Breast epithelium (tissue), 3 donors: Measurements from ENCODE around the gene VCP.

ENCODE experiments used
- POLR2A ChIP-seq: fragments of 450-650 bp; IDR thresholded peaks from one replicate; pipeline ENCODE4 v1.6.1; 2016; ENCODE audit warnings: antibody characterized with exemption, mild to moderate bottlenecking, moderate library complexity
- POLR2AphosphoS5 ChIP-seq, 3 donors: sonication (generic); formaldehyde crosslinking; IDR thresholded peaks; one replicate each; pipeline ENCODE4 v1.6.1; 2017; ENCODE audit warnings: antibody characterized with exemption in 3 of 3
- TF ChIP-seq, protein P1 (sequence below), 3 donors: fragments of 450-650 bp; IDR thresholded peaks; one replicate each; pipeline ENCODE4 v1.5.1; 2016 to 2017; ENCODE audit warnings: antibody characterized with exemption in 3 of 3, mild to moderate bottlenecking in 3 of 3, moderate library complexity in 3 of 3

DNA sequence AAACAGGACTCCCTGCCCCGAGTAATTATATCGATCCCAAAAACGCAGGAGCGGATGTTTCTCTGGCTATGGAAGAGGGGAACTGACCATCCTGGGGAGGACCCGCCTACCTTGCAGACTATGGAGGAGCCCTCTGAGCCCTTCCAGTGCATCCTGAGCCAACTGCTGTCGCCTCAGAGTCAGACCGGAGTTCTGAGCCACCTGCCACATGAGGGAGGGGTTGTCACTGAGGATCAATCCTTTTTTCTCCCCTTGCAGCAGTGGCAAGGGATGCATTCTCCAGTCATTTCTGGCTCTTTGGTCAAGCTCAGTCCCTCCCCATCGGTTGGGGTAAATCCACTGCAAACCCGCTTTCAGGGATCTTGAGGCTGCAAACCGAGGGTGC is 6.6 kb upstream of the VCP start:
- TF ChIP-seq, protein P1, sequence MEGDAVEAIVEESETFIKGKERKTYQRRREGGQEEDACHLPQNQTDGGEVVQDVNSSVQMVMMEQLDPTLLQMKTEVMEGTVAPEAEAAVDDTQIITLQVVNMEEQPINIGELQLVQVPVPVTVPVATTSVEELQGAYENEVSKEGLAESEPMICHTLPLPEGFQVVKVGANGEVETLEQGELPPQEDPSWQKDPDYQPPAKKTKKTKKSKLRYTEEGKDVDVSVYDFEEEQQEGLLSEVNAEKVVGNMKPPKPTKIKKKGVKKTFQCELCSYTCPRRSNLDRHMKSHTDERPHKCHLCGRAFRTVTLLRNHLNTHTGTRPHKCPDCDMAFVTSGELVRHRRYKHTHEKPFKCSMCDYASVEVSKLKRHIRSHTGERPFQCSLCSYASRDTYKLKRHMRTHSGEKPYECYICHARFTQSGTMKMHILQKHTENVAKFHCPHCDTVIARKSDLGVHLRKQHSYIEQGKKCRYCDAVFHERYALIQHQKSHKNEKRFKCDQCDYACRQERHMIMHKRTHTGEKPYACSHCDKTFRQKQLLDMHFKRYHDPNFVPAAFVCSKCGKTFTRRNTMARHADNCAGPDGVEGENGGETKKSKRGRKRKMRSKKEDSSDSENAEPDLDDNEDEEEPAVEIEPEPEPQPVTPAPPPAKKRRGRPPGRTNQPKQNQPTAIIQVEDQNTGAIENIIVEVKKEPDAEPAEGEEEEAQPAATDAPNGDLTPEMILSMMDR (IDR thresholded peaks at IDR 0.05), result no peak
- TF ChIP-seq POLR2A, result no peak
- no peak for TF ChIP-seq POLR2AphosphoS5 (IDR thresholded peaks at IDR 0.05)
